ENCODE measurements around the gene COQ3.

The COQ3 gene

DNA sequence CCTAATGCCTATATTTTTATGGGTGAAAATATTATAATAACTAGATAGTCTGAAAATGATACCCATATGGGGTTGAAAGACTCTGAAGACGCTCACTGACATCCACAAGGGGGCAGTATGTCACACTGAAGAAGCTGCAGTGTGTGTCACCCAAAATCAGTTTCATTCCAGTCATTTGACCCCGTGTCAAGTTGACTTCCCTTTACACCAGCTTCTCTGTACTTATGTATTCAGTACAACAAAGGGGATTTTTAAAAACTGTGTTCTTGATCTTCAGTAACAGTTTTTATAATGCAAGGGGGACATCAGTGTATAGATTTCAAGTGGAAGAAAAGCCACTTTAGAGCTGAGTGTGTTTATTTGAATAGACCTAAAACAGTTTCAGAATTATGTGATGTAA is 63.8 kb downstream of the COQ3 start:
- no peak for DNase-seq

DNA sequence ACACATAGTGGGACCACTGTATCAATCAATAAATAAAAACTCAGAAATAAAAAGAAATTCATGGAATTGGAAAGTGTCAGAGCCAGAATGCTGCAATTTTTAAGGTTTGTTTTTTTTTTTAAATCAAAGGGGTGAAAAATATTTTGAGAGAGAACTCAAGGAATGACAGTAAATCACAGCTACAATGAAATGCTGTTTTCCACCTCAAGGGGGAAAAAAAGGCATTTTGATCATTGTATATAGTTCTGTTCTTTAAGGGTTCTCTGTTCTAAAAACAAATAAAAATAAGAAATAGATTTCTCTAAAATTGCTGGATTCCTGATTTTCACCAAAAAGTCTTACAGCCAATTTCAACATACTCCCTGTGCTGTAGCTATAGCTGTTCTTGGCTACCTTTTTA is 69.0 kb downstream of the COQ3 start:
- DNase-seq: no peak

Data from NCI-H1417 treated with DMSO at 0.1 percent for 48 hours (cell line).